SU-DHL-6 (cell line): ENCODE data around the gene BRSK1.

ENCODE experiments used
- H2AFZ ChIP-seq: fragments of 200-600 bp; sonication (generic); 2 replicates; pipeline ENCODE4 v1.6.1; 2014; ENCODE audit warnings: low read depth, mild to moderate bottlenecking, moderate library complexity, mixed read lengths, antibody characterized with exemption, low read length; ENCODE audit not compliant: severe bottlenecking
- H3F3A ChIP-seq: fragments of 200-600 bp; shearing (Covaris generic); 2 replicates; pipeline ENCODE4 v1.6.0; 2016; ENCODE audit warnings: antibody characterized with exemption, mild to moderate bottlenecking; ENCODE audit not compliant: insufficient read depth
- H3K27ac ChIP-seq: fragments of 200-600 bp; sonication (generic); 2 replicates; pipeline ENCODE4 v1.5.1; 2016; ENCODE audit warnings: low read depth, mild to moderate bottlenecking, low read length, moderate library complexity, mixed read lengths
- H3K27me3 ChIP-seq: fragments of 200-600 bp; sonication (generic), shearing (Covaris generic); 2 replicates; pipeline ENCODE4 v1.6.0; 2014; ENCODE audit warnings: mild to moderate bottlenecking, low read length
- H3K36me3 ChIP-seq: fragments of 200-600 bp; sonication (generic); 2 replicates; pipeline ENCODE4 v1.6.1; 2014; ENCODE audit warnings: mild to moderate bottlenecking, low read length, mixed read lengths
- H3K4me2 ChIP-seq: fragments of 300-600, 200-600 bp; shearing (Covaris generic), sonication (generic); 2 replicates; pipeline ENCODE4 v1.6.0; 2014; ENCODE audit warnings: low read length, low read depth, mild to moderate bottlenecking; ENCODE audit not compliant: poor library complexity, severe bottlenecking
- H3K4me3 ChIP-seq: fragments of 200-600 bp; sonication (generic); 2 replicates; pipeline ENCODE4 v1.5.1; 2014; ENCODE audit warnings: antibody characterized with exemption, low read length, mild to moderate bottlenecking, mixed read lengths; ENCODE audit not compliant: insufficient read depth, poor library complexity, severe bottlenecking
- H3K79me2 ChIP-seq: fragments of 200-600 bp; sonication (generic); 2 replicates; pipeline ENCODE4 v1.6.1; 2014; ENCODE audit warnings: mild to moderate bottlenecking, low read length, moderate library complexity; ENCODE audit not compliant: insufficient read depth
- H3K9ac ChIP-seq: fragments of 200-600 bp; sonication (generic); 2 replicates; pipeline ENCODE4 v1.7.0; 2014; ENCODE audit warnings: mild to moderate bottlenecking, low read length
- H3K9me2 ChIP-seq: fragments of 200-600 bp; sonication (generic); replicated peaks from 2 replicates; pipeline ENCODE4 v1.6.1; 2014; ENCODE audit warnings: low read length; ENCODE audit not compliant: insufficient read depth
- H3K9me3 ChIP-seq: fragments of 200-600 bp; sonication (generic); 2 replicates; pipeline ENCODE4 v1.6.1; 2014; ENCODE audit warnings: low read length, mixed read lengths; ENCODE audit not compliant: insufficient read depth
- H4K20me1 ChIP-seq: fragments of 200-600 bp; sonication (generic); 2 replicates; pipeline ENCODE4 v1.6.1; 2014; ENCODE audit warnings: low read depth, mild to moderate bottlenecking, antibody characterized with exemption, low read length, moderate library complexity, mixed read lengths
- CTCF ChIP-seq: fragments of 200-600 bp; sonication (generic); IDR thresholded peaks from one replicate; pipeline ENCODE4 v1.5.1; 2017; ENCODE audit warnings: antibody characterized with exemption, mild to moderate bottlenecking, low read length, moderate library complexity; ENCODE audit not compliant: insufficient read depth, poor library complexity, severe bottlenecking
- EZH2phosphoT487 ChIP-seq: fragments of 200-600 bp; sonication (generic), shearing (Covaris generic); conservative IDR thresholded peaks from 2 replicates; pipeline ENCODE4 v1.6.1; 2018; ENCODE audit warnings: mild to moderate bottlenecking, antibody characterized with exemption, low read length, moderate library complexity, mixed read lengths

The BRSK1 gene

GRCh38 chr19:55242517-55242916 lies 41.3 kb upstream of the BRSK1 start:
- H3K27ac ChIP-seq: no peak overlapping the region
- no peak overlapping the region for H3K9ac ChIP-seq
- peaks cover 3% of the 10 kb centered on the region; the same call in 1 of the 2 replicates for H3K36me3 ChIP-seq
- H3F3A ChIP-seq: no peaks in the 10 kb centered on the region
- no peaks in the 10 kb centered on the region for H3K27me3 ChIP-seq
- TF ChIP-seq EZH2phosphoT487 (no peak), CTCF (no peak)
- no peak overlapping the region for H2AFZ ChIP-seq
- peaks cover 10% of the 10 kb centered on the region for H3K79me2 ChIP-seq
- H3K4me3 ChIP-seq: no peak overlapping the region
- no peaks in the 10 kb centered on the region for H3K9me3 ChIP-seq
- no peaks in the 10 kb centered on the region for H4K20me1 ChIP-seq
- no peak overlapping the region for H3K4me2 ChIP-seq
- H3K9me2 ChIP-seq: no peaks in the 10 kb centered on the region

GRCh38 chr19:55244004-55244680 lies 39.7 kb upstream of the BRSK1 start:
- H4K20me1 ChIP-seq: peaks cover 8% of the 10 kb centered on the region; the same call in 1 of the 2 replicates
- no peak for TF ChIP-seq CTCF
- no peaks in the 10 kb centered on the region for H3K9me3 ChIP-seq
- H3K79me2 ChIP-seq: peaks cover 27% of the 10 kb centered on the region
- no peaks in the 10 kb centered on the region for H3F3A ChIP-seq
- H3K9me2 ChIP-seq: no peaks in the 10 kb centered on the region
- no peak overlapping the region for H3K4me2 ChIP-seq
- H3K4me3 ChIP-seq: no peak overlapping the region
- H3K36me3 ChIP-seq: peaks cover 3% of the 10 kb centered on the region; the same call in 1 of the 2 replicates
- no peak overlapping the region for H3K27ac ChIP-seq
- no peak overlapping the region for H3K9ac ChIP-seq
- no peaks in the 10 kb centered on the region for H3K27me3 ChIP-seq
- H2AFZ ChIP-seq: no peak overlapping the region

- H4K20me1 ChIP-seq: peaks cover 8% of the 10 kb centered on the region; the same call in 1 of the 2 replicates
These were observed 38.4 kb upstream of the BRSK1 start for GRCh38 chr19:55245236-55245904.

More at GRCh38 chr19:55245236-55245904, 38.4 kb upstream of the BRSK1 start:
- Histone ChIP-seq H3K4me3 (no peak overlapping the region), H3K27me3 (no peaks in the 10 kb centered on the region), H3K4me2 (no peak overlapping the region), H3K27ac (no peak overlapping the region), H3K9ac (no peak overlapping the region), H2AFZ (no peak overlapping the region), H3K79me2 (peaks cover 39% of the 10 kb centered on the region), H3K36me3 (peaks cover 3% of the 10 kb centered on the region; the same call in 1 of the 2 replicates), H3K9me2 (no peaks in the 10 kb centered on the region), H3F3A (no peaks in the 10 kb centered on the region), H3K9me3 (no peaks in the 10 kb centered on the region)
- TF ChIP-seq EZH2phosphoT487: no peak
- no peak for TF ChIP-seq CTCF
